A549 (cell line): Measurements from ENCODE around the gene RHBG. TPM values are rescaled to one million over a fixed set of nuclear protein-coding genes. Genes with fewer than 3 reads are reported as not detected.
A peak's percentile ranks its signal among the peaks of the same experiment; 100 is the strongest.
"Not testable (repeated sequence)": the region's sequence is repeated elsewhere in the genome, so short reads cannot be mapped to it uniquely, and the experiment has no call there.

Source experiments
- ATAC-seq, 2 experiments: fragments of 200-7000 bp in 1 of 2; fragments of >200 bp in 1 of 2; cut with Nextera tagmentation in 1 of 2; cut with Tn5 transposase in 1 of 2; 3 replicates each; pipeline versions ENCODE4 v1.8.0 to v1.9.1; 2018 to 2020; ENCODE audit warnings: mild to moderate bottlenecking in 1 of 2, moderate library complexity in 1 of 2
- CTCF ChIA-PET: fragments of 300-600 bp; sonication (Branson Sonifier 250); formaldehyde crosslinking; extraction: SDS; loops from one replicate; lab custom pipeline; 2021; ENCODE audit warnings: antibody characterized with exemption, inconsistent platforms; lab: Yijun Ruan, JAX
- POLR2A ChIA-PET: fragments of 350-600 bp; formaldehyde crosslinking; extraction: SDS; loops from one replicate; lab custom pipeline; 2021; ENCODE audit warnings: antibody characterized with exemption, inconsistent platforms; lab: Yijun Ruan, JAX
- DNase-seq, 2 experiments: peaks; one replicate each; pipeline versions ENCODE4 v3.0.0 to v3.0.0-alpha.2; 2011 to 2016; ENCODE audit warnings: low read depth in 1 of 2, low spot score in 1 of 2
- FAIRE-seq: peaks from 2 replicates; lab custom pipeline; 2011; peaks lifted over from hg19 to GRCh38; lab: Jason Lieb, UNC
- H3K27ac ChIP-seq, 2 experiments: fragments of >200 bp; sonication (Bioruptor Twin); formaldehyde crosslinking; 3 replicates each; pipeline ENCODE4 v1.5.1; 2016 to 2017
- H3K4me1 ChIP-seq: fragments of >200 bp; sonication (Bioruptor Twin); formaldehyde crosslinking; 3 replicates; pipeline ENCODE4 v1.6.1; 2016
- H3K4me2 ChIP-seq: fragments of >200 bp; sonication (Bioruptor Twin); formaldehyde crosslinking; 3 replicates; pipeline ENCODE4 v1.6.1; 2016
- H3K4me3 ChIP-seq: fragments of >200 bp; sonication (Bioruptor Twin); formaldehyde crosslinking; 3 replicates; pipeline ENCODE4 v1.5.1; 2016
- H3K9me3 ChIP-seq: fragments of >200 bp; sonication (Bioruptor Twin); formaldehyde crosslinking; 3 replicates; pipeline ENCODE4 v1.6.1; 2016
- CTCF ChIP-seq: fragments of >200 bp; sonication (Bioruptor Twin); formaldehyde crosslinking; IDR thresholded peaks from 3 replicates; pipeline ENCODE4 v1.5.1; 2016
- E2F6 ChIP-seq: IDR thresholded peaks from 2 replicates; pipeline ENCODE4 v1.6.1; 2012; ENCODE audit warnings: low read depth, borderline replicate concordance
- FOSB ChIP-seq: fragments of 250-450 bp; sonication (Bioruptor Pico); IDR thresholded peaks from 2 replicates; pipeline ENCODE4 v1.5.0; 2020; ENCODE audit warnings: mild to moderate bottlenecking, moderate library complexity
- FOSL2 ChIP-seq, 2 experiments: fragments of 450-650 bp in 1 of 2; fragments of >200 bp in 1 of 2; sonication (Bioruptor Twin) in 1 of 2; formaldehyde crosslinking; IDR thresholded peaks; 2 replicates each; pipeline versions ENCODE4 v1.5.0 to v1.6.1; 2016 to 2020; ENCODE audit warnings: mild to moderate bottlenecking in 1 of 2, moderate library complexity in 1 of 2
- HES2 ChIP-seq: fragments of >200 bp; sonication (Bioruptor Twin); formaldehyde crosslinking; IDR thresholded peaks from 2 replicates; pipeline ENCODE4 v1.6.1; 2016
- KDM1A ChIP-seq: fragments of 200-600 bp; sonication (generic); IDR thresholded peaks from 2 replicates; pipeline ENCODE4 v1.6.1; 2016; ENCODE audit warnings: low read depth, mild to moderate bottlenecking
- MAFK ChIP-seq: fragments of 450-650 bp; IDR thresholded peaks from 2 replicates; pipeline ENCODE4 v1.6.1; 2014; ENCODE audit not compliant: partially characterized antibody
- MAZ ChIP-seq: fragments of 150-350 bp; IDR thresholded peaks from 2 replicates; pipeline ENCODE4 v1.6.1; 2014; ENCODE audit warnings: antibody characterized with exemption, low read depth, low read length, borderline replicate concordance
- NFE2L2 ChIP-seq: fragments of 150-350 bp; conservative IDR thresholded peaks from 2 replicates; pipeline ENCODE4 v1.6.1; 2014; ENCODE audit warnings: low read length
- NR3C1 ChIP-seq: fragments of >200 bp; sonication (Bioruptor Twin); formaldehyde crosslinking; IDR thresholded peaks from 3 replicates; pipeline ENCODE4 v1.6.1; 2017
- PHF8 ChIP-seq: fragments of 200-600 bp; sonication (generic); IDR thresholded peaks from 2 replicates; pipeline ENCODE4 v1.6.1; 2016; ENCODE audit warnings: low read depth, mild to moderate bottlenecking, antibody characterized with exemption, moderate library complexity, borderline replicate concordance
- POLR2A ChIP-seq: IDR thresholded peaks from 2 replicates; pipeline ENCODE4 v1.6.1; 2012; ENCODE audit warnings: mild to moderate bottlenecking, low read length
- POLR2AphosphoS2 ChIP-seq: conservative IDR thresholded peaks from 2 replicates; pipeline ENCODE4 v1.6.1; 2012; ENCODE audit warnings: low read length, improper control_type of control experiment, inconsistent platforms
- SMC3 ChIP-seq: fragments of >200 bp; sonication (Bioruptor Twin); formaldehyde crosslinking; IDR thresholded peaks from 3 replicates; pipeline ENCODE4 v1.6.1; 2018; ENCODE audit warnings: inconsistent platforms
- ZNF302 ChIP-seq: fragments of 250-450 bp; sonication (Bioruptor Pico); IDR thresholded peaks from 2 replicates; pipeline ENCODE4 v1.9.0; 2021; ENCODE audit warnings: inconsistent platforms, mild to moderate bottlenecking, moderate library complexity
- ZSCAN20 ChIP-seq: fragments of 250-450 bp; sonication (Bioruptor Pico); IDR thresholded peaks from 2 replicates; pipeline ENCODE4 v1.8.0; 2022; ENCODE audit warnings: mild to moderate bottlenecking, moderate library complexity
- WGBS: methylation state at CpG from one replicate; pipeline ENCODE4 v1.1.6; 2017; ENCODE audit errors: missing lambda C conversion rate; 5-methylcytosine and 5-hydroxymethylcytosine counted together
- polyA plus RNA-seq, 4 experiments: library from polyadenylated mRNA; depleted of rRNA in 3 of 4; stranded (reverse); fragments of >200 nt; fragmentation: RNase III in 1 of 4; extraction: RNeasy Plus Mini Kit Qiagen cat#74134 plus additional on column Dnase treatment in 1 of 4; gene quantifications; 2 replicates in 3 of 4; 3 replicates in 1 of 4; pipeline ENCODE4 v1.2.3, GENCODE V29; 2011 to 2017

RHBG gene
- polyA plus RNA-seq, 2 of the 4 experiments (the other 2 are of a cell fraction): 0.06 TPM; not detected in 1

GRCh38 chr1:156320560-156320959, 48.5 kb upstream of the RHBG start:
- CTCF ChIA-PET: interaction anchor here (0.6 to 3.9 kb wide), 7 partner anchors 10 to 220 kb away, joined by 3 to 34 read pairs (median 8); partner anchors contain the start of gene TMEM79
- Histone ChIP-seq H3K27ac (no peak overlapping the region), H3K4me3 (no peak overlapping the region), H3K4me1 (no peaks in the 10 kb centered on the region), H3K9me3 (no peaks in the 10 kb centered on the region), H3K4me2 (no peak overlapping the region)
- POLR2A ChIA-PET: interaction anchor here (1.1 to 1.8 kb wide), 2 partner anchors 16 to 17 kb away, joined by 3 to 4 read pairs; partner anchors contain the start of genes CCT3 and TSACC
- 65% methylated on average over 3 of the region's 3 CpGs for WGBS
- DNase-seq: no peak
- no peak for FAIRE-seq
- TF ChIP-seq FOSL2 (IDR thresholded peaks at IDR 0.05) (no peak), FOSL2 (CRISPR knock-in tag; IDR thresholded peaks at IDR 0.05) (peak; percentile 19; the same call in 1 of the 2 replicates), ZSCAN20 (CRISPR knock-in tag) (no peak), POLR2AphosphoS2 (no peak), PHF8 (no peak)
- ATAC-seq: no peak

GRCh38 chr1:156323179-156323578, 45.8 kb upstream of the RHBG start:
- CTCF ChIA-PET: interaction anchor here (0.7 to 1.6 kb wide), 3 partner anchors 12 to 420 kb away, joined by 3 read pairs; partner anchors contain the start of gene TMEM79
- H3K4me3 ChIP-seq, FAIRE-seq, H3K4me1 ChIP-seq, H3K27ac ChIP-seq, ATAC-seq, H3K9me3 ChIP-seq, DNase-seq, H3K4me2 ChIP-seq: not testable (repeated sequence)
- WGBS: 93% methylated on average over 9 of the region's 9 CpGs
- POLR2A ChIA-PET: interaction anchor here (0.7 kb wide), 1 partner anchor 32 kb away, joined by 3 read pairs; no protein-coding TSS in a partner anchor

- Histone ChIP-seq H3K4me3 (peak overlapping the region; percentile 75), H3K27ac (peak overlapping the region in 1 of 2 experiments; percentile 89; a peak in 1 of 6 replicates), H3K4me2 (peak overlapping the region; percentile 94), H3K9me3 (no peaks in the 10 kb centered on the region), H3K4me1 (peaks cover 16% of the 10 kb centered on the region; the same call in 2 of the 3 replicates)
- no peak for ATAC-seq
- CTCF ChIA-PET: interaction anchor here (0.5 to 1.7 kb wide), 9 partner anchors 9 to 270 kb away, joined by 3 to 8 read pairs (median 3); no protein-coding TSS in a partner anchor
- WGBS: 57% methylated on average over 4 of the region's 4 CpGs
- TF ChIP-seq MAZ (no peak), MAFK (no peak), POLR2A (no peak), ZNF302 (CRISPR knock-in tag) (no peak), CTCF (peak; percentile 40), NFE2L2 (no peak), KDM1A (no peak)
- no peak for FAIRE-seq
- peak in 1 of 2 experiments; percentile 18 for DNase-seq
- POLR2A ChIA-PET: no interaction called here
These were observed 32.8 kb upstream of the RHBG start for GRCh38 chr1:156336242-156336641.

- Histone ChIP-seq H3K4me3 (peak overlapping the region; percentile 75), H3K27ac (peak overlapping the region; percentile 87 to 89), H3K9me3 (no peaks in the 10 kb centered on the region), H3K4me2 (peak overlapping the region; percentile 94), H3K4me1 (peaks cover 16% of the 10 kb centered on the region; the same call in 2 of the 3 replicates)
- DNase-seq (peak; percentile 14 to 17), ATAC-seq (peak in 1 of 2 experiments; percentile 15; a peak in 1 of 6 replicates), FAIRE-seq (no peak)
- ChIA-PET POLR2A (interaction anchor here (0.5 to 1.6 kb wide), 5 partner anchors 11 to 236 kb away, joined by 3 to 6 read pairs (median 4); partner anchors contain the start of gene SMG5), CTCF (interaction anchor here (1.0 to 1.9 kb wide), 6 partner anchors 11 to 271 kb away, joined by 3 to 8 read pairs (median 4); no protein-coding TSS in a partner anchor)
- WGBS: 13% methylated on average over 34 of the region's 34 CpGs
- TF ChIP-seq E2F6 (no peak), NR3C1 (no peak), FOSB (CRISPR knock-in tag) (no peak), HES2 (no peak), SMC3 (no peak), NFE2L2 (no peak)
These were observed 31.7 kb upstream of the RHBG start for GRCh38 chr1:156337052-156337887.
